DND-41 (cell line): ENCODE data around the gene AMFR.

Experiments
- ATAC-seq: fragments of 200-7000 bp; cut with Tn5 transposase; 3 replicates; pipeline ENCODE4 v1.9.1; 2021; ENCODE audit warnings: low read depth; ENCODE audit not compliant: insufficient read depth
- DNase-seq: peaks from one replicate; pipeline ENCODE4 v3.0.0-alpha.2; 2020
- H2AFZ ChIP-seq: 2 replicates; pipeline ENCODE4 v1.6.0; 2012; ENCODE audit warnings: low read depth, low read length
- H3K27ac ChIP-seq: 2 replicates; pipeline ENCODE4 v1.5.1; 2012; ENCODE audit warnings: low read length, inconsistent platforms
- H3K27me3 ChIP-seq: fragments of 200-600 bp; sonication (generic); 2 replicates; pipeline ENCODE4 v1.6.0; 2012; ENCODE audit warnings: low read length, mild to moderate bottlenecking, inconsistent platforms; ENCODE audit not compliant: insufficient read depth, poor library complexity
- H3K36me3 ChIP-seq: 2 replicates; pipeline ENCODE4 v1.5.1; 2012; ENCODE audit warnings: low read length, inconsistent platforms; ENCODE audit not compliant: insufficient read depth
- H3K4me1 ChIP-seq: 2 replicates; pipeline ENCODE4 v1.5.1; 2012; ENCODE audit warnings: mild to moderate bottlenecking, low read length; ENCODE audit not compliant: insufficient read depth
- H3K4me2 ChIP-seq: 2 replicates; pipeline ENCODE4 v1.6.0; 2012; ENCODE audit warnings: mild to moderate bottlenecking, moderate library complexity, low read length, inconsistent platforms; ENCODE audit not compliant: insufficient read depth
- H3K4me3 ChIP-seq, 2 experiments: fragments of 200-600 bp in 1 of 2; shearing (Covaris generic) in 1 of 2; 2 replicates each; pipeline ENCODE4 v1.5.1; 2012 to 2016; ENCODE audit warnings: inconsistent platforms in 2 of 2, low read length in 2 of 2, mild to moderate bottlenecking in 2 of 2, low read depth in 1 of 2, moderate library complexity in 1 of 2
- H3K79me2 ChIP-seq: 2 replicates; pipeline ENCODE4 v1.6.0; 2012; ENCODE audit warnings: low read length, inconsistent platforms; ENCODE audit not compliant: insufficient read depth
- H3K9ac ChIP-seq: 2 replicates; pipeline ENCODE4 v1.6.0; 2012; ENCODE audit warnings: low read depth, mild to moderate bottlenecking, inconsistent platforms, low read length, moderate library complexity
- H3K9me3 ChIP-seq: 2 replicates; pipeline ENCODE4 v1.5.1; 2012; ENCODE audit warnings: low read length, moderate library complexity, mild to moderate bottlenecking, inconsistent platforms; ENCODE audit not compliant: insufficient read depth, severe bottlenecking
- H4K20me1 ChIP-seq: 2 replicates; pipeline ENCODE4 v1.6.0; 2012; ENCODE audit warnings: low read length; ENCODE audit not compliant: insufficient read depth
- CTCF ChIP-seq: IDR thresholded peaks from 2 replicates; pipeline ENCODE4 v1.5.1; 2012; ENCODE audit warnings: borderline replicate concordance, low read length, moderate library complexity, mild to moderate bottlenecking; ENCODE audit not compliant: poor library complexity, severe bottlenecking; ENCODE audit errors: extremely low read depth
- EZH2 ChIP-seq: IDR thresholded peaks from 3 replicates; pipeline ENCODE4 v1.6.1; 2012; ENCODE audit warnings: borderline replicate concordance, low read depth, mild to moderate bottlenecking, moderate library complexity, low read length, inconsistent platforms; ENCODE audit not compliant: severe bottlenecking

AMFR gene

DNA sequence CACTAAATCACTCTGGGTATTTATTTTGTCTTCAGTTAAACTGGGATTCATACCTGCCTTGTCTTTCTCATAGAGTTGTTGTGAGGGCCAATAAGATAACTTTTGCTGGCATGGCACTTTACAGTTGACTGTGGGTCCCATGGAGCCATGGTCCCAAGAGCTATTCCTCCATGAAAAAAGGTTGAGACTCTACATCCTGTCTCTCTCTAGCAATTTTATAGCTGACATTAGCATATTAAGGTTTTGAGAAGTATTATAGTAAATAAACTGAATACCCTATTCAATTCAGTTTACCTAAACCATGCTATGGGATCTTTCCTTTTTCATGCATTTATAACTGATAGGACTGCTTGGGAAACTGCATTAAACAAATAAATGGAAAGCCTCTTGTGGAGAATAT is 43.5 kb upstream of the AMFR start:
- ATAC-seq (no peak), DNase-seq (no peak)
- H3K27ac ChIP-seq = no peak overlapping the region
- H3K4me3 ChIP-seq = no peak overlapping the region
- H3K9ac ChIP-seq = no peak overlapping the region
- TF ChIP-seq EZH2 (no peak), CTCF (no peak)
- no peaks in the 10 kb centered on the region for H3K9me3 ChIP-seq
- H2AFZ ChIP-seq = no peak overlapping the region
- H3K27me3 ChIP-seq = no peaks in the 10 kb centered on the region
- no peak overlapping the region for H3K4me2 ChIP-seq
- no peaks in the 10 kb centered on the region for H3K79me2 ChIP-seq
- no peaks in the 10 kb centered on the region for H4K20me1 ChIP-seq
- no peaks in the 10 kb centered on the region for H3K4me1 ChIP-seq
- peaks cover 93% of the 10 kb centered on the region for H3K36me3 ChIP-seq

DNA sequence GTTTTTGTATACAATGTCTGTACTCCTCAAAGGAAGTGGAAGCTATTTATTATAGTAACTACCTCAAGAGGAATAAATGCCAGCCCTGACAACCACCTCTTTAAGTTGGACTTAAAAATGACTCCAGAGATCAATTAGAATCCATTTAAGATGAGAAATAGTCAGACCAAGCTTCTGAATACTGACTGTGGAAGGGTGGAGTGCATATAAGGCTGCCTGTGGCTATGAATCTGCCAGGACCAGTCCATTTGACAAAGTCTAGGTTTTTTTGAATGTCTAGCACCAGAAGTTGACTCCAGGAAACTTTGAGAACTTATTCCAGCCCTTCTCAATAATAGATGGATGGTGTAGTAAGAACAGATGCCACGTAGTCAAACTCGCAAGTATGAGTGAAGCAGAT is 41.0 kb upstream of the AMFR start:
- DNase-seq = no peak
- TF ChIP-seq CTCF = no peak
- no peak overlapping the region for H3K4me2 ChIP-seq
- H3K9me3 ChIP-seq = no peaks in the 10 kb centered on the region
- no peaks in the 10 kb centered on the region for H3K79me2 ChIP-seq
- H2AFZ ChIP-seq = no peak overlapping the region
- H3K9ac ChIP-seq = no peak overlapping the region
- no peaks in the 10 kb centered on the region for H3K27me3 ChIP-seq
- peaks cover 82% of the 10 kb centered on the region for H3K36me3 ChIP-seq
- H3K4me3 ChIP-seq = no peak overlapping the region
- no peak overlapping the region for H3K27ac ChIP-seq
- H4K20me1 ChIP-seq = no peaks in the 10 kb centered on the region
- no peaks in the 10 kb centered on the region for H3K4me1 ChIP-seq
- no peak for ATAC-seq

DNA sequence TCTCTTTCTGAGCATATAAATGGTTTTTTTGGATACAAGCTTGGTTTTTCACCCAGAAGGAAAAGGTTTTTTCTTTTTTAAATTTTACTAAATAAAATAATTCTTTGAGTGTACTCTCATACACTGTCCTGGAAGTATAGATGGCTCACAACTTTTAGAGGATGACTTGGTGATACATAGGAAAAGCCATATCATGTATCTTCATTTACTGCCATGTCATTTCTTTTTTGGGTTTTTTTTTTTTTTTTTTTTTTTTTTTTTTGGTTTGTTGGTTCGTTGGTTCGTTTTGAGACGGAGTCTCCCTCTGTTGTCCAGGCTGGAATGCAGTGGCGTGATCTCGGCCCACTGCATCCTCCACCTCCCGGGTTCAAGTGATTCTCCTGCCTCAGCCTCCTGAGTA is 37.8 kb upstream of the AMFR start:
- Histone ChIP-seq H3K79me2 (no peaks in the 10 kb centered on the region), H2AFZ (no peak overlapping the region), H4K20me1 (no peaks in the 10 kb centered on the region), H3K9me3 (no peaks in the 10 kb centered on the region), H3K27ac (no peak overlapping the region), H3K4me2 (no peak overlapping the region), H3K9ac (no peak overlapping the region), H3K27me3 (no peaks in the 10 kb centered on the region), H3K4me1 (no peaks in the 10 kb centered on the region), H3K4me3 (no peak overlapping the region), H3K36me3 (peaks cover 82% of the 10 kb centered on the region)
- TF ChIP-seq CTCF = no peak
- TF ChIP-seq EZH2 = no peak
- ATAC-seq (no peak), DNase-seq (no peak)
